OCI-LY3 (cell line): ENCODE data around the gene PLEKHA3.
A peak's percentile ranks its signal among the peaks of the same experiment; 100 is the strongest.

Experiments used
- H2AFZ ChIP-seq: fragments of 200-600, 300-600 bp; shearing (Covaris generic); 2 replicates; pipeline ENCODE4 v1.6.0; 2014; ENCODE audit warnings: antibody characterized with exemption, low read depth, low read length
- H3K27ac ChIP-seq: fragments of 200-600, 300-600 bp; sonication (generic); 2 replicates; pipeline ENCODE4 v1.5.1; 2014; ENCODE audit warnings: mild to moderate bottlenecking, low read length, moderate library complexity, mixed read lengths
- H3K27me3 ChIP-seq: fragments of 200-600, 300-600 bp; sonication (generic); 2 replicates; pipeline ENCODE4 v1.6.1; 2014; ENCODE audit warnings: low read depth, low read length, mixed read lengths
- H3K36me3 ChIP-seq: fragments of 200-600, 300-600 bp; sonication (generic); replicated peaks from 2 replicates; pipeline ENCODE3; 2014; ENCODE audit warnings: low read depth, low read length, mixed read lengths
- H3K4me1 ChIP-seq: fragments of 300-600, 200-600 bp; sonication (generic); 2 replicates; pipeline ENCODE4 v1.6.1; 2014; ENCODE audit warnings: low read length, mixed read lengths
- H3K4me2 ChIP-seq: fragments of 200-600, 300-600 bp; sonication (generic); 2 replicates; pipeline ENCODE4 v1.6.1; 2014; ENCODE audit warnings: low read length, mixed read lengths
- H3K4me3 ChIP-seq: fragments of 300-600, 200-600 bp; sonication (generic); 2 replicates; pipeline ENCODE4 v1.5.1; 2014; ENCODE audit warnings: antibody characterized with exemption, mild to moderate bottlenecking, low read length, moderate library complexity
- H3K79me2 ChIP-seq: fragments of 300-600, 200-600 bp; shearing (Covaris generic); 2 replicates; pipeline ENCODE4 v1.6.1; 2014; ENCODE audit warnings: mild to moderate bottlenecking, low read length, mixed read lengths
- H3K9ac ChIP-seq: fragments of 300-600, 200-600 bp; shearing (Covaris generic); 2 replicates; pipeline ENCODE4 v1.6.0; 2014; ENCODE audit warnings: mild to moderate bottlenecking, low read length, moderate library complexity
- H3K9me3 ChIP-seq: fragments of 200-600, 300-600 bp; shearing (Covaris generic); 2 replicates; pipeline ENCODE4 v1.6.1; 2014; ENCODE audit warnings: low read length, mixed read lengths; ENCODE audit not compliant: insufficient read depth
- H4K20me1 ChIP-seq: fragments of 200-600, 300-600 bp; sonication (generic); 2 replicates; pipeline ENCODE4 v1.6.1; 2016; ENCODE audit warnings: low read length, mixed read lengths; ENCODE audit not compliant: insufficient read depth
- CTCF ChIP-seq: fragments of 200-600, 300-600 bp; sonication (generic); IDR thresholded peaks from 2 replicates; pipeline ENCODE4 v1.5.1; 2014; ENCODE audit warnings: antibody characterized with exemption, low read length, low read depth
- EZH2phosphoT487 ChIP-seq: fragments of 200-600 bp; shearing (Covaris generic); IDR thresholded peaks from 2 replicates; pipeline ENCODE4 v1.6.1; 2018; ENCODE audit warnings: antibody characterized with exemption, mixed run types, low read depth

Gene PLEKHA3

GRCh38 chr2:178477443-178478129 is 2.7 kb upstream of the PLEKHA3 start:
- TF ChIP-seq EZH2phosphoT487: no peak
- TF ChIP-seq CTCF: no peak
- Histone ChIP-seq H3K27ac (no peak overlapping the region), H3K4me2 (peak overlapping the region; percentile 91), H3K9ac (peak overlapping the region; percentile 93), H3K36me3 (no peaks in the 10 kb centered on the region), H3K9me3 (no peaks in the 10 kb centered on the region), H3K27me3 (no peaks in the 10 kb centered on the region), H3K4me3 (peak overlapping the region; percentile 97), H2AFZ (peak overlapping the region; percentile 99; the same call in 1 of the 2 replicates), H3K79me2 (peaks cover 23% of the 10 kb centered on the region), H4K20me1 (peaks cover 11% of the 10 kb centered on the region), H3K4me1 (peaks cover 29% of the 10 kb centered on the region)

GRCh38 chr2:178478130-178478438 is 2.2 kb upstream of the PLEKHA3 start:
- Histone ChIP-seq H3K27ac (peak overlapping the region; percentile 78), H3K9me3 (no peaks in the 10 kb centered on the region)

GRCh38 chr2:178478439-178479274 is 1.6 kb upstream of the PLEKHA3 start, which contains the start of gene FKBP7:
TSS of gene FKBP7 (minus strand) at chr2:178478600. CDS start at chr2:178478499, 101 bp downstream.
- H3K36me3 ChIP-seq: no peaks in the 10 kb centered on the region
- H3K4me2 ChIP-seq: peak within 1 kb of the TSS; percentile 91
- peak within 1 kb of the TSS; percentile 97 for H3K4me3 ChIP-seq
- no peaks in the 10 kb centered on the region for H3K27me3 ChIP-seq
- no peaks in the 10 kb centered on the region for H3K9me3 ChIP-seq
- H3K4me1 ChIP-seq: peaks cover 34% of the 10 kb centered on the region
- H3K9ac ChIP-seq: peak within 1 kb of the TSS; percentile 93
- peak within 1 kb of the TSS; percentile 78 for H3K27ac ChIP-seq
- H3K79me2 ChIP-seq: peaks cover 34% of the 10 kb centered on the region
- no peak for TF ChIP-seq EZH2phosphoT487
- TF ChIP-seq CTCF: peak; percentile 80
- H2AFZ ChIP-seq: peak within 1 kb of the TSS; percentile 99
- peaks cover 16% of the 10 kb centered on the region for H4K20me1 ChIP-seq

More at GRCh38 chr2:178478130-178478438, 2.2 kb upstream of the PLEKHA3 start:
- peaks cover 28% of the 10 kb centered on the region for H3K79me2 ChIP-seq
- H4K20me1 ChIP-seq: peaks cover 16% of the 10 kb centered on the region
- H3K4me1 ChIP-seq: peaks cover 34% of the 10 kb centered on the region
- peak overlapping the region; percentile 97 for H3K4me3 ChIP-seq
- no peaks in the 10 kb centered on the region for H3K27me3 ChIP-seq
- H2AFZ ChIP-seq: peak overlapping the region; percentile 99
- H3K4me2 ChIP-seq: peak overlapping the region; percentile 91
- no peaks in the 10 kb centered on the region for H3K36me3 ChIP-seq
- TF ChIP-seq EZH2phosphoT487 (no peak), CTCF (no peak)
- H3K9ac ChIP-seq: peak overlapping the region; percentile 93

GRCh38 chr2:178479275-178479616 is 1.0 kb upstream of the PLEKHA3 start:
- no peaks in the 10 kb centered on the region for H3K9me3 ChIP-seq
- no peaks in the 10 kb centered on the region for H3K27me3 ChIP-seq
- peaks cover 40% of the 10 kb centered on the region for H3K79me2 ChIP-seq
- peak overlapping the region; percentile 97 for H3K4me3 ChIP-seq
- no peak for TF ChIP-seq CTCF
- TF ChIP-seq EZH2phosphoT487: no peak
- peak overlapping the region; percentile 93 for H3K9ac ChIP-seq
- peak overlapping the region; percentile 91 for H3K4me2 ChIP-seq
- peaks cover 19% of the 10 kb centered on the region for H4K20me1 ChIP-seq
- peaks cover 34% of the 10 kb centered on the region for H3K4me1 ChIP-seq
- H3K36me3 ChIP-seq: no peaks in the 10 kb centered on the region
- no peak overlapping the region for H2AFZ ChIP-seq
- H3K27ac ChIP-seq: peak overlapping the region; percentile 14; the same call in 1 of the 2 replicates
